Activated naive CD4-positive, alpha-beta T cell treated with anti-CD3 and anti-CD28 coated beads for 36 hours (primary cell): ENCODE data around the gene TTLL9. TPM values are rescaled to one million over a fixed set of nuclear protein-coding genes. Genes with fewer than 3 reads are reported as not detected.
A peak's percentile ranks its signal among the peaks of the same experiment; 100 is the strongest.

Experiments
- CTCF ChIA-PET: fragments of 350-600 bp; sonication (Branson Sonifier 250); formaldehyde crosslinking; loops from one replicate; lab custom pipeline; 2021; ENCODE audit warnings: antibody characterized with exemption; lab: Charles Lee
- DNase-seq: peaks from one replicate; pipeline ENCODE4 v3.0.0-alpha.2; 2020
- H3K27ac Mint-ChIP-seq: one replicate; pipeline ENCODE4 v1.8.0; 2021; ENCODE audit warnings: mild to moderate bottlenecking, mixed read lengths
- H3K27me3 Mint-ChIP-seq: one replicate; pipeline ENCODE4 v1.8.0; 2021; ENCODE audit warnings: low read depth, mixed read lengths
- H3K36me3 Mint-ChIP-seq: one replicate; pipeline ENCODE4 v1.8.0; 2021; ENCODE audit warnings: low read depth, mixed read lengths
- H3K4me1 Mint-ChIP-seq: one replicate; pipeline ENCODE4 v1.8.0; 2021; ENCODE audit warnings: low read depth, mixed read lengths
- H3K4me3 Mint-ChIP-seq: one replicate; pipeline ENCODE4 v1.8.0; 2021; ENCODE audit warnings: mild to moderate bottlenecking, moderate library complexity, mixed read lengths
- H3K9me3 Mint-ChIP-seq: one replicate; pipeline ENCODE4 v1.8.0; 2021; ENCODE audit warnings: mixed read lengths
- intact Hi-C: fragments of 100-400 bp; cut with micrococcal nuclease; formaldehyde crosslinking; loops from one replicate; pipeline ENCODE4 v1.15.1; 2023
- total RNA-seq, 2 experiments: library from RNA; stranded (reverse); gene quantifications; one replicate each; pipeline ENCODE4 v1.2.3, GENCODE V29; 2021

TTLL9 gene
- total RNA-seq, 2 experiments from 2014 or later = not detected

GRCh38 chr20:31861385-31862156, 8.9 kb upstream of the TTLL9 start:
- DNase-seq = peak; percentile 58
- CTCF ChIA-PET = interaction anchor here (0.5 to 2.0 kb wide), 2 partner anchors 9 to 334 kb away, joined by 4 to 6 read pairs; no protein-coding TSS in a partner anchor
- H3K36me3 Mint-ChIP-seq = no peaks in the 10 kb centered on the region
- peak overlapping the region; percentile 40 for H3K4me3 Mint-ChIP-seq
- intact Hi-C loops = no loop called here
- peaks cover 7% of the 10 kb centered on the region for H3K4me1 Mint-ChIP-seq
- no peak overlapping the region for H3K27ac Mint-ChIP-seq
- H3K27me3 Mint-ChIP-seq = peaks cover 36% of the 10 kb centered on the region
- H3K9me3 Mint-ChIP-seq = no peaks in the 10 kb centered on the region

- Mint-ChIP-seq H3K36me3 (no peaks in the 10 kb centered on the region), H3K4me1 (peaks cover 7% of the 10 kb centered on the region), H3K27ac (no peak overlapping the region), H3K4me3 (peak overlapping the region; percentile 40), H3K27me3 (peaks cover 36% of the 10 kb centered on the region), H3K9me3 (no peaks in the 10 kb centered on the region)
- intact Hi-C loops = no loop called here
- CTCF ChIA-PET = interaction anchor here (0.5 to 2.0 kb wide), 2 partner anchors 10 to 334 kb away, joined by 4 to 6 read pairs; no protein-coding TSS in a partner anchor
- DNase-seq = no peak
Observed at GRCh38 chr20:31862157-31862470, 8.3 kb upstream of the TTLL9 start.

- Mint-ChIP-seq H3K4me1 (peaks cover 7% of the 10 kb centered on the region), H3K9me3 (no peaks in the 10 kb centered on the region), H3K27me3 (peaks cover 32% of the 10 kb centered on the region), H3K36me3 (no peaks in the 10 kb centered on the region), H3K4me3 (no peak overlapping the region), H3K27ac (no peak overlapping the region)
- no peak for DNase-seq
- intact Hi-C loops = no loop called here
- CTCF ChIA-PET = interaction anchor here (0.9 to 2.0 kb wide), 3 partner anchors 10 to 12 kb away, joined by 3 to 6 read pairs (median 5); no protein-coding TSS in a partner anchor
Observed at GRCh38 chr20:31862506-31862905, 7.9 kb upstream of the TTLL9 start.

GRCh38 chr20:31863296-31864085, 6.9 kb upstream of the TTLL9 start:
- Mint-ChIP-seq H3K36me3 (no peaks in the 10 kb centered on the region), H3K27ac (no peak overlapping the region), H3K9me3 (no peaks in the 10 kb centered on the region), H3K27me3 (peaks cover 25% of the 10 kb centered on the region), H3K4me1 (peaks cover 7% of the 10 kb centered on the region), H3K4me3 (no peak overlapping the region)
- CTCF ChIA-PET = interaction anchor here (0.6 to 1.3 kb wide), 6 partner anchors 11 to 88 kb away, joined by 3 to 5 read pairs (median 4); partner anchors contain the start of gene PDRG1
- intact Hi-C loops = no loop called here
- no peak for DNase-seq

GRCh38 chr20:31864521-31865400, 5.7 kb upstream of the TTLL9 start:
- DNase-seq = no peak
- Mint-ChIP-seq H3K36me3 (no peaks in the 10 kb centered on the region), H3K4me1 (peaks cover 11% of the 10 kb centered on the region), H3K27me3 (peaks cover 27% of the 10 kb centered on the region), H3K4me3 (no peak overlapping the region), H3K9me3 (no peaks in the 10 kb centered on the region), H3K27ac (no peak overlapping the region)
- intact Hi-C loops = no loop called here
- CTCF ChIA-PET = interaction anchor here (1.0 to 1.3 kb wide), 4 partner anchors 12 to 87 kb away, joined by 3 to 6 read pairs (median 4); partner anchors contain the start of gene PDRG1

- Mint-ChIP-seq H3K36me3 (no peaks in the 10 kb centered on the region), H3K27ac (no peak overlapping the region), H3K9me3 (no peaks in the 10 kb centered on the region), H3K4me1 (peaks cover 14% of the 10 kb centered on the region), H3K27me3 (peaks cover 27% of the 10 kb centered on the region), H3K4me3 (no peak overlapping the region)
- no peak for DNase-seq
- intact Hi-C loops = no loop called here
- CTCF ChIA-PET = interaction anchor here (0.6 kb wide), 1 partner anchor 97 kb away, joined by 3 read pairs; no protein-coding TSS in a partner anchor
Observed at GRCh38 chr20:31866221-31866620, 4.2 kb upstream of the TTLL9 start.

- intact Hi-C loops = no loop called here
- H3K27ac Mint-ChIP-seq = no peak overlapping the region
- CTCF ChIA-PET = interaction anchor here (0.6 kb wide), 1 partner anchor 602 kb away, joined by 5 read pairs; no protein-coding TSS in a partner anchor
- no peak for DNase-seq
- peaks cover 12% of the 10 kb centered on the region for H3K4me1 Mint-ChIP-seq
- H3K27me3 Mint-ChIP-seq = peaks cover 31% of the 10 kb centered on the region
- H3K4me3 Mint-ChIP-seq = peak overlapping the region; percentile 69
- no peaks in the 10 kb centered on the region for H3K36me3 Mint-ChIP-seq
- no peaks in the 10 kb centered on the region for H3K9me3 Mint-ChIP-seq
Observed at GRCh38 chr20:31868853-31869672, 1.4 kb upstream of the TTLL9 start.

GRCh38 chr20:31869673-31869941, 827 bp upstream of the TTLL9 start:
- H3K27ac Mint-ChIP-seq = no peak overlapping the region
- intact Hi-C loops = no loop called here
- CTCF ChIA-PET = no interaction called here
- no peaks in the 10 kb centered on the region for H3K36me3 Mint-ChIP-seq
- H3K4me3 Mint-ChIP-seq = peak overlapping the region; percentile 69
- DNase-seq = no peak
- H3K9me3 Mint-ChIP-seq = no peaks in the 10 kb centered on the region
- peaks cover 12% of the 10 kb centered on the region for H3K4me1 Mint-ChIP-seq
- peaks cover 31% of the 10 kb centered on the region for H3K27me3 Mint-ChIP-seq

GRCh38 chr20:31870726-31871617, 538 bp downstream of the TTLL9 start:
- no peaks in the 10 kb centered on the region for H3K36me3 Mint-ChIP-seq
- H3K27ac Mint-ChIP-seq = no peak overlapping the region
- H3K27me3 Mint-ChIP-seq = peaks cover 31% of the 10 kb centered on the region
- no peak for DNase-seq
- H3K4me3 Mint-ChIP-seq = peak overlapping the region; percentile 42
- peaks cover 12% of the 10 kb centered on the region for H3K4me1 Mint-ChIP-seq
- CTCF ChIA-PET = interaction anchor here (0.6 to 2.5 kb wide), 6 partner anchors 9 to 81 kb away, joined by 3 to 10 read pairs (median 5); partner anchors contain the start of gene PDRG1
- intact Hi-C loops = no loop called here
- H3K9me3 Mint-ChIP-seq = no peaks in the 10 kb centered on the region

GRCh38 chr20:31871618-31871954, 1.2 kb downstream of the TTLL9 start:
- H3K9me3 Mint-ChIP-seq = no peaks in the 10 kb centered on the region
- H3K4me3 Mint-ChIP-seq = no peak overlapping the region
- H3K4me1 Mint-ChIP-seq = peaks cover 12% of the 10 kb centered on the region
- no peak overlapping the region for H3K27ac Mint-ChIP-seq
- DNase-seq = no peak
- CTCF ChIA-PET = interaction anchor here (1.0 to 2.5 kb wide), 5 partner anchors 9 to 81 kb away, joined by 4 to 10 read pairs (median 5); partner anchors contain the start of gene PDRG1
- intact Hi-C loops = no loop called here
- peaks cover 31% of the 10 kb centered on the region for H3K27me3 Mint-ChIP-seq
- H3K36me3 Mint-ChIP-seq = no peaks in the 10 kb centered on the region
